IPS-18c (cell line): ENCODE measurements around the gene RAD9B.
"Not testable (repeated sequence)": the region's sequence is repeated elsewhere in the genome, so short reads cannot be mapped to it uniquely, and the experiment has no call there.

Source experiments
- H3K4me3 ChIP-seq: 2 replicates; pipeline ENCODE4 v1.7.0; 2013; ENCODE audit warnings: low read depth, mild to moderate bottlenecking, low read length, moderate library complexity; ENCODE audit not compliant: insufficient read depth
- H3K9me3 ChIP-seq: one replicate; pipeline ENCODE4 v1.6.1; 2013; ENCODE audit warnings: mild to moderate bottlenecking, low read length, moderate library complexity; ENCODE audit not compliant: control insufficient read depth, insufficient read depth

Gene RAD9B

GRCh38 chr12:110514363-110514762 lies 12.2 kb downstream of the RAD9B start:
- Histone ChIP-seq H3K4me3 (no peak overlapping the region), H3K9me3 (no peaks in the 10 kb centered on the region)

- no peaks in the 10 kb centered on the region for H3K9me3 ChIP-seq
- no peak overlapping the region for H3K4me3 ChIP-seq
These were observed 14.9 kb downstream of the RAD9B start for GRCh38 chr12:110516995-110517394.

DNA sequence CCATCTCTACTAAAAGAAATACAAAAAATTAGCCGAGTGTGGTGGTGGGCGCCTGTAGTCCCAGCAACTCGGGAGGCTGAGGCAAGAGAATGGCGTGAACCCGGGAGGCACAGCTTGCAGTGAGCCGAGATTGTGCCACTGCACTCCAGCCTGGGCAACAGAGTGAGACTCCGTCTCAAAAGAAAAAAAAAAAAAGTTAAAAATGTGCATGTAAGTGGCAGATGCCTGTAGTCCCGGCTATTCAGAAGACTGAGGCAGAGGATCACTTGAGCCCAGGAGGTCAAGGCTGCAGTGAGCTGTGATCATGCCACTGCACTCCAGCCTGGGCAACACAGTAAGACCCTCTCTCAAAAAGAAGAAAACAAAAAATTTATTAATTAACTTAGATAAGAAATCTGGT lies 15.9 kb downstream of the RAD9B start:
- H3K9me3 ChIP-seq, H3K4me3 ChIP-seq: not testable (repeated sequence)

- not testable (repeated sequence) for H3K9me3 ChIP-seq, H3K4me3 ChIP-seq
These were observed 19.0 kb downstream of the RAD9B start for GRCh38 chr12:110520876-110521712.

DNA sequence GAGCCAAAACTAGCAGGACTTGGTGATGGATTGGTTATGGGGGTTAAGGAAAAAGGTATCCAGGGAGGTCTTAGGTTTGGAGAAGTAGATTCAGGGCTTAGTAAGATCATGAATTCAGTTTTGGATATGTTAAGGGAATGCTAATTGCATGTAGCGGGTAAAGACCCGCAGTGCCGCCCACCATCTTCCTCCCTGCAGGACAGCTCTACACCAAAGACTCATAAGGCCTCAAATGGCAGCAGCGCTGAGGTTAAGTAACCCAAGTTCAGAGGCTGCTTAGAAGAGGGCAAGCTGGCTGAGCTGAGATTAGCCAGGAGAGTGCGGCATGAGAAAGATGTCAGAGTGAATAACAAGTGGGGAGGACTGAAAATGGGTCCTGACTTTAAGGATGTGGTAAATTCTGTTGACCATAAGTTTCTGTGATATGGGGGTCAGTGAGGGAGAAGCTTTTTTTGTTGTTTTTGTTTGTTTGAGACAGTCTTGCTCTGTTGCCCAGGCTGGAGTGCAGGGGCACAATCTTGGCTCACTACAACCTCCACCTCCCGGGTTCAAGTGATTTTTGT lies 26.2 kb downstream of the RAD9B start:
- Histone ChIP-seq H3K9me3 (no peaks in the 10 kb centered on the region), H3K4me3 (no peak overlapping the region)

DNA sequence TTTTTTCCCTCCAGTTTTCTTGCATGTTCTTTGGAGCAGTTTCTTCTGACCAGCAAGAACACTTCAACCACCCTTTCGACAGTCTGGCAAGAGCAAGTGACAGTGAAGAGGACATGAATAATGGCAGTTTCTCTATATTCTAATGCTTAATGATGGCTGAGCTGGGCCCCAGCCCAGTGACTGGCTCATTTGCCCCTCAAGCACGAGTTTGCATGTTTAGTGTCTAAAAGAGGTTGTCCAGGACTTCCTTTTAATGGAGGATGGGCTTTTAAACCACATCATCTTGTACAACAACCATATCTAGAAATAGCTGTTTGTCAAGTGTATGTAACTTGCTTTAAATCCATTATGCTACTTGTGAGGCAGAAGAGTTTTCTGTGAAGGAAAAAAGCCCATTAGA lies 28.4 kb downstream of the RAD9B start:
- Histone ChIP-seq H3K4me3 (no peak overlapping the region), H3K9me3 (no peaks in the 10 kb centered on the region)

GRCh38 chr12:110531741-110532333 lies 29.7 kb downstream of the RAD9B start:
- Histone ChIP-seq H3K4me3 (no peak overlapping the region), H3K9me3 (no peaks in the 10 kb centered on the region)

GRCh38 chr12:110532644-110533043 lies 30.5 kb downstream of the RAD9B start:
- Histone ChIP-seq H3K4me3 (no peak overlapping the region), H3K9me3 (no peaks in the 10 kb centered on the region)

DNA sequence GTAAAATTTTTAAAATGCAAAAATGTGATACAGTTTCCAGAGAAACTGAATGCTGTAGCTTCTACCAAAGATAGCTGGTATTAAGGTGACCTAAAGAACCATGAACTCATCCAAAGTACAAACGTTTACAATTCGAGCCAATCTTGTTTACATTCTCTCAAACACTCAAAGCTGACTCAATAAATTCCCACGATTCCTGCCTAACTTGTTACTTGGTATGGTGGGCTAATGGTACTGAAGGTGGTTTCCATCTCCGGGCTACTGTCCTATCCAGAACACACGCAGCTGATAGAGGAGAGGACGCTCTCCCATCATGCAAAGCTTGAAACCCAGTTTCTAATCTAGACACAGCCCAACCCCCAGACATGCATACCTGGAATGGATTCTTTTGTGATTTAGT lies 31.5 kb downstream of the RAD9B start:
- Histone ChIP-seq H3K4me3 (no peak overlapping the region), H3K9me3 (no peaks in the 10 kb centered on the region)

GRCh38 chr12:110534811-110535210 lies 32.7 kb downstream of the RAD9B start:
- H3K4me3 ChIP-seq = no peak overlapping the region

GRCh38 chr12:110536834-110537604 lies 34.9 kb downstream of the RAD9B start:
- H3K9me3 ChIP-seq = no peaks in the 10 kb centered on the region
- H3K4me3 ChIP-seq = no peak overlapping the region

More at GRCh38 chr12:110534811-110535210, 32.7 kb downstream of the RAD9B start:
- no peaks in the 10 kb centered on the region for H3K9me3 ChIP-seq

DNA sequence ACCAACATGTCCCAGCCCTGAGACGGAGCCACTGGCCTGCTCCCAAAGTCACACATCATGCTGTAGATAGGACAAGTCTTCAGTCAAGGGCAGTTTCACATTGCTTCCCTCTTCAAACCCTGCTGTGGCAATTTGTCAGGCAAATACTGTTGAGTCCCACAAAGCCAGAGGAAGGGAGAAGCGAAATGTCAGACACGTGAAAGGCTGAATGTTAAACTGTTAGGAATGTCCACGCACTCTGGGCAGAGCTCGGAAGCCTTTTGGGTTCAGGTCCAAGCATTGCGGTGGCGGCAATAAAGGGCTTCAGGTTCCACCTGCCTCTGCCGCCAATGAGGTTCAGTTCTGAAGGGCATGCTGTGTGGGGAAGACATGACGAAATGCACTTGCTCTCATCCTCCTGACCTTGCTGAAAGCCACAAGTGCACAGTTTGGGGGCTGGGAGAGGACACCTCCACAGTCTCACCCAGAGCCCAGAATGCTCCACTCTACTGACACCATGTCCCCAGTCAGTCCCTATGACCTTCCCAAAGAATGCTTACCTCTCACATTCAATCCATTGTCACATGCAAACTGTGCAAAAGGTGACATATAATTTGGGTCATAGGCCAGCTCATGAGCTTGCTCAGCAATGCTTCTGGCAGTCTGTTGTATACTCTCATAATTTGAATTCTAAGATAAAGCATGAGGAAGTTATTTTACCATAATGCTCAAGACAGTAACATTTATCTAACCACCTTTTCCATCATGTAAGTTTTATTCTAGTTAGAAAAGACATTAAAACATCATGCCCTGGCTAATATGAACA lies 35.7 kb downstream of the RAD9B start:
- no peaks in the 10 kb centered on the region for H3K9me3 ChIP-seq

GRCh38 chr12:110538869-110539622 lies 36.9 kb downstream of the RAD9B start:
- Histone ChIP-seq H3K4me3 (no peak overlapping the region), H3K9me3 (no peaks in the 10 kb centered on the region)

More for the DNA sequence above, 35.7 kb downstream of the RAD9B start:
- no peak overlapping the region for H3K4me3 ChIP-seq

- no peak overlapping the region for H3K4me3 ChIP-seq
These were observed 37.9 kb downstream of the RAD9B start for GRCh38 chr12:110540048-110540447.

DNA sequence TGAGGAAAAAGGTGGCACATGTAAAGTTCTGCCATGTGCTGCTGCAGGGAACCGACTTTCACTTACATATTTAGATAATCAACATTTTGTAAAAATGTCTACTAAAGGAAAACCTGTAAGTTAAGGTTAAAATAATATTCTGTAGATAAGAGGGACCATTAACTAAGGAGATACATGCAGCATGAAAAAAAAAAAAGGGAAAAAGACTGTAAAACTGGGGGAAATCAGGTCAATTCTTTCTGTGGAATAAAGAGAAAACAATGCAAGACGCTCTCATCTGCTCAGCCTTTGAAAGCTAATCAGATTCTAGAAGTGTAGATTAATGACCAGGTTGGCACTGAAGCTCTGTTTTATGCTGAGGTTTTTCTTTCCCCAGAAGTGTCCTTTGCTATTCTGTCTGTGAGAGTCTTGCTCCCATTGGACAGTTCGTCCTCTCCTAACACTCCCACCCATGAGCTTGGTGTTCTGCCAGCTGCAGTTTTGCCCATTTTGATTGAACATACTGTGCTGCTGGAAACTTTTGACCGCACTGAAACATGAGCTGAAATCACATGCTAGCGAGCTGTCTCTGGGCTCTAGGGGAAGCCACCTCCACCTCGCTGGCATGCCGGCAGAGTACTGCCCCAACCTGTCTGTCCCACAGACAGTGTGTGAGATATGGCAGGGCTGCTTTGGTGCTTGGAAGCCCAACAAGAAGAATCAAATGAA lies 41.3 kb downstream of the RAD9B start:
- H3K9me3 ChIP-seq = no peaks in the 10 kb centered on the region
- H3K4me3 ChIP-seq = no peak overlapping the region

More at GRCh38 chr12:110540048-110540447, 37.9 kb downstream of the RAD9B start:
- H3K9me3 ChIP-seq = no peaks in the 10 kb centered on the region

DNA sequence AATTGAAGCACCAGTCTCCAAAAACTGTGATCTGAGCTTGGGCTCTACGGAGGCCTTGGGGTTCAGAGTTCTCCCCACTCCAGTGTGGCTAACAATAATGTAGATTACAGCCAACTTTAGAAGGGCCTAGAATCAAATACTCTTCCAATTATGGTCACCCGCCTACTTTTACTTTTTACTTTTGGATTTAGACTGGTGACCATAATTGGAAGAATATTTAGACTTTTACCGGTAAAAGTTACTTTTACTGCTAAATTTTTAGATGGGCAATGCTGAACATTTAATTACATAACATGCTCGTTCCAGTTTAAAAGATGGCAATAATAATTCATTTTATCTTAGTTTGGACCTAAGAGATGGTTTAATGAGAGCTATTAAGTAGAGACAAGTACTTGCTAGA lies 41.8 kb downstream of the RAD9B start:
- Histone ChIP-seq H3K4me3 (no peak overlapping the region), H3K9me3 (no peaks in the 10 kb centered on the region)
